Neural cell (in vitro differentiated cells): Measurements from ENCODE around the gene HS2ST1.

Source experiments
- EP300 ChIP-seq: fragments of 450-650 bp; conservative IDR thresholded peaks from 2 replicates; pipeline ENCODE4 v1.6.1; 2014; ENCODE audit warnings: antibody characterized with exemption, mild to moderate bottlenecking, moderate library complexity; ENCODE audit not compliant: poor library complexity, severe bottlenecking
- POLR2AphosphoS5 ChIP-seq: IDR thresholded peaks from 2 replicates; pipeline ENCODE4 v1.6.1; 2012
- TF ChIP-seq, protein P1 (sequence below): fragments of 450-650 bp; IDR thresholded peaks from 2 replicates; pipeline ENCODE4 v1.5.1; 2014; ENCODE audit warnings: antibody characterized with exemption, mild to moderate bottlenecking, moderate library complexity; ENCODE audit not compliant: poor library complexity, severe bottlenecking

DNA sequence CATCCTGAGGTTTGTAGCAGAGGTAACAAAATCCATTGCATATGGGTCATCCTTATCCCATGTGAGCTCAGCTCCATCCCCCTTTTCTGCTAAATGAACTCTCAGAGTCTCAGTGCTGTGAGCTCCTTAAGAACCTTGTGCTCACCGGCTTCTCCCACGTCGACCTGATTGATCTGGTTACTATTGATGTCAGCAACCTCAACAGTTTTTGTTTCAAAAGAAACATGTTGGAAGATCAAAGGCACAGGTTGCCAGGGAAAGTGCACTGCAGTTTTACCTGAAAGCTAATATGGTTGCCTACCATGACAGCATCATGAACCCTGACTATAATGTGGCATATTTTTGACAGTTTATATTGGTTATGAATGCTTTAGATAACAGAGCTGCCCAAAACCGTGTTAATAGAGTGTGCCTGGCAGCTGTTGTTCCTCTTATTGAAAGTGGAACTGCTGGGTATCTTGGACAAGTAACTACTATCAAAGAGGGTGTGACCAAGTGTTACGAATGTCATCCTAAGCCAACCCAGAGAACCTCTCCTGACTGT, 131.4 kb downstream of the HS2ST1 start:
- TF ChIP-seq, protein P1, sequence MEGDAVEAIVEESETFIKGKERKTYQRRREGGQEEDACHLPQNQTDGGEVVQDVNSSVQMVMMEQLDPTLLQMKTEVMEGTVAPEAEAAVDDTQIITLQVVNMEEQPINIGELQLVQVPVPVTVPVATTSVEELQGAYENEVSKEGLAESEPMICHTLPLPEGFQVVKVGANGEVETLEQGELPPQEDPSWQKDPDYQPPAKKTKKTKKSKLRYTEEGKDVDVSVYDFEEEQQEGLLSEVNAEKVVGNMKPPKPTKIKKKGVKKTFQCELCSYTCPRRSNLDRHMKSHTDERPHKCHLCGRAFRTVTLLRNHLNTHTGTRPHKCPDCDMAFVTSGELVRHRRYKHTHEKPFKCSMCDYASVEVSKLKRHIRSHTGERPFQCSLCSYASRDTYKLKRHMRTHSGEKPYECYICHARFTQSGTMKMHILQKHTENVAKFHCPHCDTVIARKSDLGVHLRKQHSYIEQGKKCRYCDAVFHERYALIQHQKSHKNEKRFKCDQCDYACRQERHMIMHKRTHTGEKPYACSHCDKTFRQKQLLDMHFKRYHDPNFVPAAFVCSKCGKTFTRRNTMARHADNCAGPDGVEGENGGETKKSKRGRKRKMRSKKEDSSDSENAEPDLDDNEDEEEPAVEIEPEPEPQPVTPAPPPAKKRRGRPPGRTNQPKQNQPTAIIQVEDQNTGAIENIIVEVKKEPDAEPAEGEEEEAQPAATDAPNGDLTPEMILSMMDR, result no peak
- no peak for TF ChIP-seq POLR2AphosphoS5
- TF ChIP-seq EP300, result no peak
